ENCODE results near the gene KIAA2012.

The KIAA2012 gene

GRCh38 chr2:202072737-202073401 is at the start of gene KIAA2012:
KIAA2012 (plus strand) TSS chr2:202073255; CDS start chr2:202073628, 373 bp downstream.
- Histone ChIP-seq H3K27me3 (ENCODE audit: low read depth, low read length) (no peaks in the 10 kb centered on the region), H3K27ac (ENCODE audit: low read length) (no peak within 1 kb of the TSS), H3K9ac (ENCODE audit: low read length) (no peak within 1 kb of the TSS), H4K20me1 (ENCODE audit: insufficient read depth, low read length) (no peaks in the 10 kb centered on the region), H3K4me2 (ENCODE audit: low read length) (no peak within 1 kb of the TSS), H3K36me3 (replicated peaks; ENCODE audit: low read depth, low read length) (no peaks in the 10 kb centered on the region), H3K79me2 (ENCODE audit: low read length) (no peaks in the 10 kb centered on the region), H3K4me3 (ENCODE audit: low read length) (no peak within 1 kb of the TSS), H3K9me3 (ENCODE audit: insufficient read depth, low read length) (no peaks in the 10 kb centered on the region), H2AFZ (ENCODE audit: low read depth, low read length) (no peak within 1 kb of the TSS), H3K4me1 (ENCODE audit: low read length) (peaks cover 4% of the 10 kb centered on the region)
- no peak for TF ChIP-seq CTCF (IDR thresholded peaks at IDR 0.05; ENCODE audit: low read depth, low read length)
- TF ChIP-seq EZH2phosphoT487 (IDR thresholded peaks at IDR 0.05; ENCODE audit: low read depth): no peak

GRCh38 chr2:202023904-202024266 is 49.2 kb upstream of the KIAA2012 start:
- Histone ChIP-seq H3K4me1 (ENCODE audit: low read length) (no peaks in the 10 kb centered on the region), H3K79me2 (ENCODE audit: low read length) (no peaks in the 10 kb centered on the region), H3K9me3 (ENCODE audit: insufficient read depth, low read length) (no peaks in the 10 kb centered on the region), H3K9ac (ENCODE audit: low read length) (no peak overlapping the region), H2AFZ (ENCODE audit: low read depth, low read length) (no peak overlapping the region), H3K27me3 (ENCODE audit: low read depth, low read length) (no peaks in the 10 kb centered on the region), H3K4me3 (ENCODE audit: low read length) (no peak overlapping the region), H3K4me2 (ENCODE audit: low read length) (no peak overlapping the region), H4K20me1 (ENCODE audit: insufficient read depth, low read length) (no peaks in the 10 kb centered on the region), H3K36me3 (replicated peaks; ENCODE audit: low read depth, low read length) (no peaks in the 10 kb centered on the region), H3K27ac (ENCODE audit: low read length) (no peak overlapping the region)
- no peak for TF ChIP-seq EZH2phosphoT487 (IDR thresholded peaks at IDR 0.05; ENCODE audit: low read depth)
- no peak for TF ChIP-seq CTCF (IDR thresholded peaks at IDR 0.05; ENCODE audit: low read depth, low read length)

GRCh38 chr2:202024871-202025270 is 48.2 kb upstream of the KIAA2012 start:
- Histone ChIP-seq H4K20me1 (ENCODE audit: insufficient read depth, low read length) (no peaks in the 10 kb centered on the region), H2AFZ (ENCODE audit: low read depth, low read length) (no peak overlapping the region), H3K9me3 (ENCODE audit: insufficient read depth, low read length) (no peaks in the 10 kb centered on the region), H3K4me1 (ENCODE audit: low read length) (no peaks in the 10 kb centered on the region), H3K27ac (ENCODE audit: low read length) (no peak overlapping the region), H3K4me3 (ENCODE audit: low read length) (no peak overlapping the region), H3K36me3 (replicated peaks; ENCODE audit: low read depth, low read length) (no peaks in the 10 kb centered on the region), H3K79me2 (ENCODE audit: low read length) (no peaks in the 10 kb centered on the region), H3K4me2 (ENCODE audit: low read length) (no peak overlapping the region), H3K9ac (ENCODE audit: low read length) (no peak overlapping the region), H3K27me3 (ENCODE audit: low read depth, low read length) (no peaks in the 10 kb centered on the region)
- TF ChIP-seq CTCF (IDR thresholded peaks at IDR 0.05; ENCODE audit: low read depth, low read length) (no peak), EZH2phosphoT487 (IDR thresholded peaks at IDR 0.05; ENCODE audit: low read depth) (no peak)

- H3K79me2 ChIP-seq (ENCODE audit: low read length): no peaks in the 10 kb centered on the region
- no peak overlapping the region for H3K27ac ChIP-seq (ENCODE audit: low read length)
- H3K4me1 ChIP-seq (ENCODE audit: low read length): no peaks in the 10 kb centered on the region
- no peak overlapping the region for H2AFZ ChIP-seq (ENCODE audit: low read depth, low read length)
- no peak overlapping the region for H3K4me2 ChIP-seq (ENCODE audit: low read length)
- H3K36me3 ChIP-seq (replicated peaks; ENCODE audit: low read depth, low read length): no peaks in the 10 kb centered on the region
- no peak overlapping the region for H3K9ac ChIP-seq (ENCODE audit: low read length)
- TF ChIP-seq EZH2phosphoT487 (IDR thresholded peaks at IDR 0.05; ENCODE audit: low read depth): no peak
- TF ChIP-seq CTCF (IDR thresholded peaks at IDR 0.05; ENCODE audit: low read depth, low read length): no peak
- no peak overlapping the region for H3K4me3 ChIP-seq (ENCODE audit: low read length)
- no peaks in the 10 kb centered on the region for H3K9me3 ChIP-seq (ENCODE audit: insufficient read depth, low read length)
- no peaks in the 10 kb centered on the region for H3K27me3 ChIP-seq (ENCODE audit: low read depth, low read length)
- H4K20me1 ChIP-seq (ENCODE audit: insufficient read depth, low read length): no peaks in the 10 kb centered on the region
Observed at GRCh38 chr2:202025816-202026215, 47.2 kb upstream of the KIAA2012 start.

All from OCI-LY3 (cell line).